OCI-LY3 (cell line): ENCODE results near the gene CIAO3.

ENCODE experiments used
- H2AFZ ChIP-seq: fragments of 200-600, 300-600 bp; shearing (Covaris generic); 2 replicates; pipeline ENCODE4 v1.6.0; 2014; ENCODE audit warnings: antibody characterized with exemption, low read depth, low read length
- H3K27ac ChIP-seq: fragments of 200-600, 300-600 bp; sonication (generic); 2 replicates; pipeline ENCODE4 v1.5.1; 2014; ENCODE audit warnings: mild to moderate bottlenecking, low read length, moderate library complexity, mixed read lengths
- H3K27me3 ChIP-seq: fragments of 200-600, 300-600 bp; sonication (generic); 2 replicates; pipeline ENCODE4 v1.6.1; 2014; ENCODE audit warnings: low read depth, low read length, mixed read lengths
- H3K36me3 ChIP-seq: fragments of 200-600, 300-600 bp; sonication (generic); replicated peaks from 2 replicates; pipeline ENCODE3; 2014; ENCODE audit warnings: low read depth, low read length, mixed read lengths
- H3K4me1 ChIP-seq: fragments of 300-600, 200-600 bp; sonication (generic); 2 replicates; pipeline ENCODE4 v1.6.1; 2014; ENCODE audit warnings: low read length, mixed read lengths
- H3K4me2 ChIP-seq: fragments of 200-600, 300-600 bp; sonication (generic); 2 replicates; pipeline ENCODE4 v1.6.1; 2014; ENCODE audit warnings: low read length, mixed read lengths
- H3K4me3 ChIP-seq: fragments of 300-600, 200-600 bp; sonication (generic); 2 replicates; pipeline ENCODE4 v1.5.1; 2014; ENCODE audit warnings: antibody characterized with exemption, mild to moderate bottlenecking, low read length, moderate library complexity
- H3K79me2 ChIP-seq: fragments of 300-600, 200-600 bp; shearing (Covaris generic); 2 replicates; pipeline ENCODE4 v1.6.1; 2014; ENCODE audit warnings: mild to moderate bottlenecking, low read length, mixed read lengths
- H3K9ac ChIP-seq: fragments of 300-600, 200-600 bp; shearing (Covaris generic); 2 replicates; pipeline ENCODE4 v1.6.0; 2014; ENCODE audit warnings: mild to moderate bottlenecking, low read length, moderate library complexity
- H3K9me3 ChIP-seq: fragments of 200-600, 300-600 bp; shearing (Covaris generic); 2 replicates; pipeline ENCODE4 v1.6.1; 2014; ENCODE audit warnings: low read length, mixed read lengths; ENCODE audit not compliant: insufficient read depth
- H4K20me1 ChIP-seq: fragments of 200-600, 300-600 bp; sonication (generic); 2 replicates; pipeline ENCODE4 v1.6.1; 2016; ENCODE audit warnings: low read length, mixed read lengths; ENCODE audit not compliant: insufficient read depth
- EZH2phosphoT487 ChIP-seq: fragments of 200-600 bp; shearing (Covaris generic); IDR thresholded peaks from 2 replicates; pipeline ENCODE4 v1.6.1; 2018; ENCODE audit warnings: antibody characterized with exemption, mixed run types, low read depth
- TF ChIP-seq, protein P1 (sequence below): fragments of 200-600, 300-600 bp; sonication (generic); IDR thresholded peaks from 2 replicates; pipeline ENCODE4 v1.5.1; 2014; ENCODE audit warnings: antibody characterized with exemption, low read length, low read depth

Gene CIAO3

DNA sequence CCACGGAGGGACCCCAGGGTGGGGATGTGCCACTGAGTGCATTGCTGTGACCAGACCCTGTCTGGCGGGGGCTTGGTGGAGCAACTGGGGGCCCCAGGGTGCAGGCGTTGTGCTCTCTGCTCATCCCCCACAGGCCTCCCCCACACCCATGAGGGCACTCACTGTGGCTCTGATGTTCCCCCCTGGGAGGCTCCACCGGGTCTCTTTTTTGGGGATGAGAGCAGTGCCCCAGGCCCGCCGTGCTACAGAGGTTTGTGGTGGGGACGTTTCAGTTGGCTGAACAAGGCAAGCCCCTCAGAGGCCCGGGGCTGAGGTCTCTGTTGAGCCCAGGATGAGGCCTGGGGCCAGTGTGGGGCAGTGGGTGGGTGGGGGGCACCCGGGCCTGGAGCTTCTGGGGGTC, 17.1 kb downstream of the CIAO3 start:
- no peak overlapping the region for H3K9ac ChIP-seq
- no peak overlapping the region for H3K4me2 ChIP-seq
- no peaks in the 10 kb centered on the region for H3K9me3 ChIP-seq
- no peak overlapping the region for H3K4me3 ChIP-seq
- H3K36me3 ChIP-seq = peaks cover 3% of the 10 kb centered on the region
- TF ChIP-seq, protein P1, sequence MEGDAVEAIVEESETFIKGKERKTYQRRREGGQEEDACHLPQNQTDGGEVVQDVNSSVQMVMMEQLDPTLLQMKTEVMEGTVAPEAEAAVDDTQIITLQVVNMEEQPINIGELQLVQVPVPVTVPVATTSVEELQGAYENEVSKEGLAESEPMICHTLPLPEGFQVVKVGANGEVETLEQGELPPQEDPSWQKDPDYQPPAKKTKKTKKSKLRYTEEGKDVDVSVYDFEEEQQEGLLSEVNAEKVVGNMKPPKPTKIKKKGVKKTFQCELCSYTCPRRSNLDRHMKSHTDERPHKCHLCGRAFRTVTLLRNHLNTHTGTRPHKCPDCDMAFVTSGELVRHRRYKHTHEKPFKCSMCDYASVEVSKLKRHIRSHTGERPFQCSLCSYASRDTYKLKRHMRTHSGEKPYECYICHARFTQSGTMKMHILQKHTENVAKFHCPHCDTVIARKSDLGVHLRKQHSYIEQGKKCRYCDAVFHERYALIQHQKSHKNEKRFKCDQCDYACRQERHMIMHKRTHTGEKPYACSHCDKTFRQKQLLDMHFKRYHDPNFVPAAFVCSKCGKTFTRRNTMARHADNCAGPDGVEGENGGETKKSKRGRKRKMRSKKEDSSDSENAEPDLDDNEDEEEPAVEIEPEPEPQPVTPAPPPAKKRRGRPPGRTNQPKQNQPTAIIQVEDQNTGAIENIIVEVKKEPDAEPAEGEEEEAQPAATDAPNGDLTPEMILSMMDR = no peak
- no peak for TF ChIP-seq EZH2phosphoT487
- no peak overlapping the region for H2AFZ ChIP-seq
- peaks cover 5% of the 10 kb centered on the region; the same call in 1 of the 2 replicates for H3K79me2 ChIP-seq
- no peaks in the 10 kb centered on the region for H3K27me3 ChIP-seq
- H4K20me1 ChIP-seq = peaks cover 4% of the 10 kb centered on the region; the same call in 1 of the 2 replicates
- H3K27ac ChIP-seq = no peak overlapping the region
- H3K4me1 ChIP-seq = peaks cover 26% of the 10 kb centered on the region

GRCh38 chr16:722835-723633, 17.8 kb downstream of the CIAO3 start:
- Histone ChIP-seq H3K4me3 (no peak overlapping the region), H3K4me1 (peaks cover 23% of the 10 kb centered on the region), H3K79me2 (peaks cover 5% of the 10 kb centered on the region; the same call in 1 of the 2 replicates), H3K36me3 (peaks cover 3% of the 10 kb centered on the region), H3K27ac (no peak overlapping the region), H2AFZ (no peak overlapping the region), H3K9ac (no peak overlapping the region), H3K4me2 (no peak overlapping the region), H4K20me1 (peaks cover 4% of the 10 kb centered on the region; the same call in 1 of the 2 replicates), H3K9me3 (no peaks in the 10 kb centered on the region), H3K27me3 (no peaks in the 10 kb centered on the region)
- TF ChIP-seq EZH2phosphoT487 = no peak
- TF ChIP-seq, protein P1 = no peak

GRCh38 chr16:721765-722540, 18.8 kb downstream of the CIAO3 start:
- Histone ChIP-seq H3K9ac (no peak overlapping the region), H3K79me2 (peaks cover 5% of the 10 kb centered on the region; the same call in 1 of the 2 replicates), H2AFZ (no peak overlapping the region), H3K9me3 (no peaks in the 10 kb centered on the region), H3K27ac (peak overlapping the region; percentile 76; the same call in 1 of the 2 replicates), H3K4me3 (peak overlapping the region; percentile 92), H3K27me3 (no peaks in the 10 kb centered on the region), H4K20me1 (peaks cover 4% of the 10 kb centered on the region; the same call in 1 of the 2 replicates), H3K4me1 (peaks cover 23% of the 10 kb centered on the region), H3K36me3 (peaks cover 3% of the 10 kb centered on the region), H3K4me2 (peak overlapping the region; percentile 98)
- TF ChIP-seq, protein P1 = no peak
- no peak for TF ChIP-seq EZH2phosphoT487
